ENCODE results near the gene H6PD.

The H6PD gene

DNA sequence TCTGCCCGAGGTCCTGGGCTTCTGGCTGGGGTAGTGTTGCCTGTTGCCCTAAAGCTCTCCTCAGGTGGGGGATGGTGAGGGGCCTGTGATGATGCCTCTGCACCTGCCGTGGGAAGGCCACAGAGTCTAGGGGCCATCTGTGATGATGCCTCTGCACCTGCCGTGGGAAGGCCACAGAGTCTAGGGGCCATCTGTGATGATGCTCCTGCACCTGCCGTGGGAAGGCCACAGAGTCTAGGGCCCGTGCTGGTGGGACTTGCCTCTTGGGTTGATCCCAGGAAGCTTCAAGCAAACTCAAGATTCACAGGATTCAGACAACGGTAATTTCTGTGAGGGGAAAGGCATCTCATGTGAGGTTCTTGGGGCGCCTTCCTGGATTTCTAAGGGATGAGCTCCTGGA lies 75.4 kb downstream of the H6PD start:
- TF ChIP-seq, protein P1, sequence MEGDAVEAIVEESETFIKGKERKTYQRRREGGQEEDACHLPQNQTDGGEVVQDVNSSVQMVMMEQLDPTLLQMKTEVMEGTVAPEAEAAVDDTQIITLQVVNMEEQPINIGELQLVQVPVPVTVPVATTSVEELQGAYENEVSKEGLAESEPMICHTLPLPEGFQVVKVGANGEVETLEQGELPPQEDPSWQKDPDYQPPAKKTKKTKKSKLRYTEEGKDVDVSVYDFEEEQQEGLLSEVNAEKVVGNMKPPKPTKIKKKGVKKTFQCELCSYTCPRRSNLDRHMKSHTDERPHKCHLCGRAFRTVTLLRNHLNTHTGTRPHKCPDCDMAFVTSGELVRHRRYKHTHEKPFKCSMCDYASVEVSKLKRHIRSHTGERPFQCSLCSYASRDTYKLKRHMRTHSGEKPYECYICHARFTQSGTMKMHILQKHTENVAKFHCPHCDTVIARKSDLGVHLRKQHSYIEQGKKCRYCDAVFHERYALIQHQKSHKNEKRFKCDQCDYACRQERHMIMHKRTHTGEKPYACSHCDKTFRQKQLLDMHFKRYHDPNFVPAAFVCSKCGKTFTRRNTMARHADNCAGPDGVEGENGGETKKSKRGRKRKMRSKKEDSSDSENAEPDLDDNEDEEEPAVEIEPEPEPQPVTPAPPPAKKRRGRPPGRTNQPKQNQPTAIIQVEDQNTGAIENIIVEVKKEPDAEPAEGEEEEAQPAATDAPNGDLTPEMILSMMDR (IDR thresholded peaks at IDR 0.05; ENCODE audit: insufficient read depth, low read depth, low read length, missing control alignments): no peak
- no peak overlapping the region for H3K4me3 ChIP-seq (ENCODE audit: low read depth, low read length)
- no peak for DNase-seq (ENCODE audit: low read depth)

DNA sequence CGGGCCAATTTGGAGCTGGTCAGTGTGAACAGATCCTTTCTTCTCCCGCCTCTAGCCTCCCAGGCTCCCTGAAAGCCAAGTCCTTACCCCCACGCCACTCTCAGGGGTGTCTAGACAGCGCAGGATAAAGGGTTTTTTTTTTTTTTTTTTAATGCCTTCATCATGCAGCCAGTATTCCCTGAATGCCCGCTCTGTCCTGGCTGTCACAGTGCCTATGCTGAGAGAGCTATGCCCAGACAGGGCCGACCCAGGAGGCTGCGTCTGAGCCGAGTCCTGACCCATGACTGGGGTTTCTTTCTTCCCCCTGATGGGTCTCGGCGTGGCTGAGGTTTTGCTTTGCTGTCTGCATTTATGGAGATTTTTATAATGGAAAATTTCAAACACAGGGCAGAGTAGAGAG lies 76.5 kb downstream of the H6PD start:
- no peak overlapping the region for H3K4me3 ChIP-seq (ENCODE audit: low read depth, low read length)
- no peak for DNase-seq (ENCODE audit: low read depth)
- TF ChIP-seq, protein P1 (IDR thresholded peaks at IDR 0.05; ENCODE audit: insufficient read depth, low read depth, low read length, missing control alignments): no peak

DNA sequence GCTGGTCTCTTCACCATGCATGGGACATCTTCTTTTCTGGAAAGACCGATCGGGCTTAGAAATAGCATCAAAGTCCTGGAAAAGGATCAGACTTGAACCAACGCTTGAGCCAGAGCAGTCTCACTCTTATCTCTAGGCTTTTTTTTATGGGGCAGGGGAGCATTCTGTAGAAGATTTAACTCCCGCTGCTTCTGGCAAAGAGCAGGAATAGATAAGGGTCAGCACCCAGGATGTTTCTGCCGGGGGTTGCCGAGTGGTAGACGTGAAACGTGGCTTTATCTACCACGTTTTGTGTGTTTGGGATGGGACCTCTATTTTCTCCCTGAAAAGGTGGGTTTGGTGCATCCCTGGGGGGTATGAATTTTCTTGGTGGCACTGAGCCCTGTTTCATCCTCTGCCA lies 76.9 kb downstream of the H6PD start:
- DNase-seq (ENCODE audit: low read depth): no peak
- TF ChIP-seq, protein P1 (IDR thresholded peaks at IDR 0.05; ENCODE audit: insufficient read depth, low read depth, low read length, missing control alignments): no peak
- no peak overlapping the region for H3K4me3 ChIP-seq (ENCODE audit: low read depth, low read length)

DNA sequence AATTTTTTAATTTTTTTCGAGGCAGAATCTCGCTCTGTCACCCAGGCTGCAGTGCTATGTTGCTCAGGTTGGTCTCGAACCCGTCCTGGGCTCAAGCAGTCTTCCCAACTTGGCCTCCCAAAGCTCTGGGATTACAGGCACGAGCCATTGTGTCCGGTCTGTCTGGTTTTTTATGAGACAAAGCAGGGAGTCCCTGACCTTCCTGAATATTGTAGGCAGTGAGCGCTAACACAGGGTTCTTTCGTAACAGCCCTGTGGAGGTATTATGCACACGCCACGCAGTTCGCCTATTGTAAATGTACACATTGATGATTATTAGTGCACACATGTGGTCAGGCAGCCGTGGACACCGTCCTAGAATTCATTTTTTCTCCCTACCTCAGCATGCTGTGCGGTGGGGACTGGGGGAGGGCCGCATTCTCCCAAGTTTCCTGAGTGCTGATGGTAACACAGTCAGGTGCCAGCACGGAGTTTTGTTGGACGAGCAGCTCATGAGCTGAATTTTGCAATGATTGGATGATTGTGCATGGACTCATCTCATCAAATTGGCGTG lies 77.7 kb downstream of the H6PD start:
- TF ChIP-seq, protein P1 (IDR thresholded peaks at IDR 0.05; ENCODE audit: insufficient read depth, low read depth, low read length, missing control alignments): no peak
- H3K4me3 ChIP-seq (ENCODE audit: low read depth, low read length): no peak overlapping the region
- DNase-seq (ENCODE audit: low read depth): no peak

DNA sequence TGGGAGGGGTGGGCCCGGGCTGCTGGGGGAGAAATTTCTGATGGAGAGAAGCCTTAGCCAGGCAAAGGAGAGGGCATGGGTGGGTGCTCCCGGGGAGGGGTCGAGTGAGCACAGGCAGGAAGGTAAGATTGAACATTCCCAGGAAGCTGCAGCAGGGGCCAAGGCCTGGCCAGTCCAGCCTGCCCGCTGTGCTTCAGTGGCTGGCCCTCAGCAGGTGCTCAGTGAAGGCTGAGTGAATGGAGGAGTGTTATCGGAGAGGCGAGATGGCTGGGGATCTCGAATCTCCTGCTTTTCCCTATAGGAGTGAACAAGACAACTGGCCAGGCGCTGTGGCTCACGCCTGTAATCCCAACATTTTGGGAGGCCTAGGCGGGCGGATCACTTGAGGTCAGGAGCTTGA lies 79.0 kb downstream of the H6PD start:
- DNase-seq (ENCODE audit: low read depth): no peak
- TF ChIP-seq, protein P1 (IDR thresholded peaks at IDR 0.05; ENCODE audit: insufficient read depth, low read depth, low read length, missing control alignments): no peak
- no peak overlapping the region for H3K4me3 ChIP-seq (ENCODE audit: low read depth, low read length)

DNA sequence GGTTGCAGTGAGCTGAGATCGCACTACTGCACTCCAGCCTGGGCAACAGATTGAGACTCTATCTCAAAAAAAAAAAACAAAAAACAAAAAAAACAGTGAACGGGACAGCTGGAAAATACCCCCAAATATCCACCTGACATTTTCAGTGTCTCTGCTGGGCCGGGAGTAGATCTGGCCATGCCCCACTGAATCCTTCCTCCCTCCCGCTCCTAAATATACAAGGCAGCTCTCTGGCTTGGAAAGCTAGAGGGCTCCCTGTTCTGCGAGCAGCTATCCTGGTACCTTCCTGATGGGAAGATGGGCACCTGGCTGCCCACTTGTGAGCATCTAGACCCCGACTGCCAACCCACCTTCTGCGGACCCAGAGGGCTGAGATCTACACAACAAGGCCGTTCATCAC lies 79.5 kb downstream of the H6PD start:
- H3K4me3 ChIP-seq (ENCODE audit: low read depth, low read length): no peak overlapping the region
- no peak for DNase-seq (ENCODE audit: low read depth)
- TF ChIP-seq, protein P1 (IDR thresholded peaks at IDR 0.05; ENCODE audit: insufficient read depth, low read depth, low read length, missing control alignments): no peak

DNA sequence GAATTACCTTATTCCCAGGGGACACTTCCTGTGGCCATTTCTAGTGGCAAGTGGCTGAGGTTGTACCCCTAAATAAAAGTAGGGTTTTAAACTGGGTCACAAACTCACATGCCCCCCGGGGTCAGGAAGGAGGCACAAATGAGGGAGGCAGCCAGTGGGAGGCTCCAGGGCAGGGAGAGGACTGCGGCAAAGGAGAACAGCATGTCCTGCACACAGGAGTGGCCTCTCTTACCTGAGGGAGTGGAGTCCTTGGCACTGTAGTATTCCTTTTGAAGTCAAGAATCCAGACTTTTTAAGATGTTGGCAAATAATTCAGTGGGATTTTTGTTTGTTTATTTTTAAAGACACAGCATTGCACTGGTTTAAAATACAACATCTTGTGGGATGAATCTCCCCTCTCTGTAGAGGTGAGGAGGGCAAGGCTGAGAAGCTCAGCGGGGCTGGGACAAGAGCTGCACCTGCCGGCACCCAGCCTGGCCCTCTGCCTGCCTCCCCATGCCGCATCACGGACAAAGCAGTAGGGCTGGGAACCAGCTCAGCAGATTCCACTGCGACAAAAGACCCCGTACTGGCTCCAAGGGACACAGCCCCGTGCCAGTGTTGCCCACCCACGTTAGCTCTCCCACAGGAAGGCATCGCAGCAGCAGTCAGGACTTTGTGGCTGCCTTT lies 80.3 kb downstream of the H6PD start:
- H3K4me3 ChIP-seq (ENCODE audit: low read depth, low read length): no peak overlapping the region
- TF ChIP-seq, protein P1 (IDR thresholded peaks at IDR 0.05; ENCODE audit: insufficient read depth, low read depth, low read length, missing control alignments): no peak
- no peak for DNase-seq (ENCODE audit: low read depth)
